ENCODE measurements around the gene ZRANB3.

The ZRANB3 gene

DNA sequence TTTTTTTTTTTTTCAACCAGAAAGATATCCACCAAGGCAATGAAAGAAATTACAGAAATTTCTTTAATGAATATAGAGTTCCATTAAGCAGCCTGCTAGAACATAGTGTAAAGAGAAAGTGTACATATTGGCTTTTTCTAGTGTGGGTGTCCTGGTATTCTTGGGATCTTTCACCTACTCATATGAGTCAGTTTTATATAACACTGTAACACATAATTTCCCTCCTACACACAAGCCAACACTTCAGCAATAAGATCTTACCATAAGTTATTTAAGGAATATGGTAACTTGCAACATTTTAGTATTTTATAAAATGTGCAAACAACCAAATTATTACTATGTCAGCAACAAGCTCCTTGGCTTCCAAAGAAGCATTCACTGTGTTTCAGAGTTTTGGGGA lies 59.9 kb downstream of the ZRANB3 start:
- Histone ChIP-seq H2AFZ (ENCODE audit: low read length) (no peak overlapping the region), H3K36me3 (replicated peaks; ENCODE audit: insufficient read depth, low read length) (no peaks in the 10 kb centered on the region), H3K4me1 (ENCODE audit: low read length) (no peaks in the 10 kb centered on the region), H3K4me3 (ENCODE audit: low read length) (no peak overlapping the region), H3K27ac (ENCODE audit: low read length) (no peak overlapping the region), H3K79me2 (ENCODE audit: low read length) (no peaks in the 10 kb centered on the region), H3K27me3 (replicated peaks; ENCODE audit: insufficient read depth, low read length) (no peaks in the 10 kb centered on the region), H3K9me3 (replicated peaks; ENCODE audit: insufficient read depth, low read length) (no peaks in the 10 kb centered on the region), H4K20me1 (ENCODE audit: insufficient read depth, low read length) (no peaks in the 10 kb centered on the region), H3K9ac (ENCODE audit: low read length) (no peak overlapping the region), H3F3A (ENCODE audit: insufficient read depth, low read length) (peaks cover 3% of the 10 kb centered on the region; the same call in 1 of the 2 replicates), H3K4me2 (ENCODE audit: low read depth, low read length) (no peak overlapping the region), H3K9me2 (replicated peaks; ENCODE audit: insufficient read depth, low read length) (no peaks in the 10 kb centered on the region)
- TF ChIP-seq EZH2 (optimal IDR thresholded peaks at IDR 0.05; ENCODE audit: low read depth, low read length) (no peak), CTCF (IDR thresholded peaks at IDR 0.05; ENCODE audit: low read length) (no peak), EZH2phosphoT487 (IDR thresholded peaks at IDR 0.05; ENCODE audit: low read length) (no peak)
- no peak for DNase-seq

DNA sequence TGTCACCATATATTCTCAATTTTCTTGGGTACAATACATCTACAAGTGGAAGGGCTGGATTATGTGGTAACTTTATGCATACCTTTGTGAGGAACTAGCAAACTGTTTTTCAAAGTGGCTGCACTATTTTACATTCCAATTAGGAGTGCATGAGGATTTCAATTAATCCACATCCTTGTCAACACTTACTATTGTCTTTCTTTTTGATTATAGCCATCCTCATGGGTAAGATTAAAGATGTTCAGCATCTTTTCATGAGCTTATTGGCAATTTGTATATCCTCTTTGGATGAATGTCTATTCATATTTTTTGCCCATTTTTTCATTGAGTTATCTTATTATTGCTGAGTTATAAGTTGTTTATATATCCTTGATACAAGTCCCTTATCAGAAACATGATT lies 73.7 kb downstream of the ZRANB3 start:
- TF ChIP-seq CTCF (IDR thresholded peaks at IDR 0.05; ENCODE audit: low read length) = no peak
- TF ChIP-seq EZH2 (optimal IDR thresholded peaks at IDR 0.05; ENCODE audit: low read depth, low read length) = no peak
- no peak for TF ChIP-seq EZH2phosphoT487 (IDR thresholded peaks at IDR 0.05; ENCODE audit: low read length)

GRCh38 chr2:135456835-135457234 lies 74.2 kb downstream of the ZRANB3 start:
- Histone ChIP-seq H2AFZ (ENCODE audit: low read length) (no peak overlapping the region), H3K27ac (ENCODE audit: low read length) (no peak overlapping the region), H3K4me1 (ENCODE audit: low read length) (no peaks in the 10 kb centered on the region), H3K4me2 (ENCODE audit: low read depth, low read length) (no peak overlapping the region), H3K9ac (ENCODE audit: low read length) (no peak overlapping the region), H3K9me3 (replicated peaks; ENCODE audit: insufficient read depth, low read length) (no peaks in the 10 kb centered on the region), H3K9me2 (replicated peaks; ENCODE audit: insufficient read depth, low read length) (no peaks in the 10 kb centered on the region), H3K79me2 (ENCODE audit: low read length) (no peaks in the 10 kb centered on the region), H3F3A (ENCODE audit: insufficient read depth, low read length) (no peaks in the 10 kb centered on the region), H4K20me1 (ENCODE audit: insufficient read depth, low read length) (no peaks in the 10 kb centered on the region), H3K4me3 (ENCODE audit: low read length) (no peak overlapping the region), H3K27me3 (replicated peaks; ENCODE audit: insufficient read depth, low read length) (no peaks in the 10 kb centered on the region), H3K36me3 (replicated peaks; ENCODE audit: insufficient read depth, low read length) (no peaks in the 10 kb centered on the region; the same call in 1 of the 2 replicates)
- TF ChIP-seq EZH2phosphoT487 (IDR thresholded peaks at IDR 0.05; ENCODE audit: low read length) = no peak
- no peak for DNase-seq

More for the DNA sequence above, 73.7 kb downstream of the ZRANB3 start:
- Histone ChIP-seq H3K4me3 (ENCODE audit: low read length) (no peak overlapping the region), H2AFZ (ENCODE audit: low read length) (no peak overlapping the region), H4K20me1 (ENCODE audit: insufficient read depth, low read length) (no peaks in the 10 kb centered on the region), H3K79me2 (ENCODE audit: low read length) (no peaks in the 10 kb centered on the region), H3K9me3 (replicated peaks; ENCODE audit: insufficient read depth, low read length) (no peaks in the 10 kb centered on the region), H3K9me2 (replicated peaks; ENCODE audit: insufficient read depth, low read length) (no peaks in the 10 kb centered on the region), H3K27me3 (replicated peaks; ENCODE audit: insufficient read depth, low read length) (no peaks in the 10 kb centered on the region), H3K4me1 (ENCODE audit: low read length) (no peaks in the 10 kb centered on the region), H3K27ac (ENCODE audit: low read length) (no peak overlapping the region), H3K36me3 (replicated peaks; ENCODE audit: insufficient read depth, low read length) (no peaks in the 10 kb centered on the region; the same call in 1 of the 2 replicates), H3F3A (ENCODE audit: insufficient read depth, low read length) (no peaks in the 10 kb centered on the region), H3K9ac (ENCODE audit: low read length) (no peak overlapping the region), H3K4me2 (ENCODE audit: low read depth, low read length) (no peak overlapping the region)
- no peak for DNase-seq

DNA sequence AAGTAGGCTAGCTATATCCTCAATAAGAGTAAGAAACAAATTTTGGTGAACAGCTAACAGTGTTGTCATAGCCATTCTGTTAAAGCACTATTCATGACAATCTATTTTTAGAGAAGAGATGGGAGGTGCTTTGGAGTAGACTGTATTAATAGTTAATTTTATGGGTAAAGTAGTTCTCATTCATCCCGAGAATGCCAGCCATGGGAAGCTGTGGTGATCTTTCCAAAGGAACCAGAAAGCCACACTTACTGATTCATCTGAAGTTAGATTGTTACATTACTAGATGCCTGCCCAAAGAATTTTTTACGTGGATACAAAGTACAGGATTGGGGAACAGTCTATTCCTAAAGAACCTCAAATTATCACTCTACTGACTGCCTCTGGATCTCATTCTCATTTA lies 74.6 kb downstream of the ZRANB3 start:
- H4K20me1 ChIP-seq (ENCODE audit: insufficient read depth, low read length) = no peaks in the 10 kb centered on the region
- H3K4me3 ChIP-seq (ENCODE audit: low read length) = no peak overlapping the region
- TF ChIP-seq EZH2phosphoT487 (IDR thresholded peaks at IDR 0.05; ENCODE audit: low read length) (no peak), CTCF (IDR thresholded peaks at IDR 0.05; ENCODE audit: low read length) (no peak), EZH2 (optimal IDR thresholded peaks at IDR 0.05; ENCODE audit: low read depth, low read length) (no peak)
- H3K36me3 ChIP-seq (replicated peaks; ENCODE audit: insufficient read depth, low read length) = no peaks in the 10 kb centered on the region; the same call in 1 of the 2 replicates
- H3K9me3 ChIP-seq (replicated peaks; ENCODE audit: insufficient read depth, low read length) = no peaks in the 10 kb centered on the region
- no peaks in the 10 kb centered on the region for H3K4me1 ChIP-seq (ENCODE audit: low read length)
- H3K9ac ChIP-seq (ENCODE audit: low read length) = no peak overlapping the region
- no peak overlapping the region for H3K27ac ChIP-seq (ENCODE audit: low read length)
- H3K9me2 ChIP-seq (replicated peaks; ENCODE audit: insufficient read depth, low read length) = no peaks in the 10 kb centered on the region
- no peaks in the 10 kb centered on the region for H3K79me2 ChIP-seq (ENCODE audit: low read length)
- no peaks in the 10 kb centered on the region for H3F3A ChIP-seq (ENCODE audit: insufficient read depth, low read length)
- no peak overlapping the region for H2AFZ ChIP-seq (ENCODE audit: low read length)
- no peak for DNase-seq
- H3K4me2 ChIP-seq (ENCODE audit: low read depth, low read length) = no peak overlapping the region
- no peaks in the 10 kb centered on the region for H3K27me3 ChIP-seq (replicated peaks; ENCODE audit: insufficient read depth, low read length)

Measured in MM.1S (cell line).